Left lung (tissue), 10 donors: ENCODE measurements around the gene ACMSD. TPM values are rescaled to one million over a fixed set of nuclear protein-coding genes. Genes with fewer than 3 reads are reported as not detected.
"Not testable (repeated sequence)": the region's sequence is repeated elsewhere in the genome, so short reads cannot be mapped to it uniquely, and the experiment has no call there.

ENCODE experiments used
- ATAC-seq: fragments of 200-7000 bp; cut with Tn5 transposase; one replicate; pipeline ENCODE4 v1.9.1; 2020; ENCODE audit warnings: moderate library complexity
- DNase-seq, 4 donors: peaks; one replicate each; pipeline ENCODE4 v3.0.0-alpha.2; 2013 to 2020
- H3K27ac ChIP-seq, 2 donors: fragments of 200-600 bp; sonication (generic) in 1 of 2; one replicate each; pipeline versions ENCODE4 v1.5.0 to v1.8.0; 2020 to 2021
- H3K27me3 ChIP-seq, 2 donors: fragments of 200-600 bp; sonication (generic) in 1 of 2; one replicate each; pipeline versions ENCODE4 v1.5.0 to v1.8.0; 2020 to 2021
- H3K36me3 ChIP-seq, 2 donors: fragments of 200-600 bp; sonication (generic) in 1 of 2; one replicate each; pipeline versions ENCODE4 v1.5.0 to v1.8.0; 2020 to 2021
- H3K4me1 ChIP-seq, 2 donors: fragments of 200-600 bp; one replicate each; pipeline ENCODE4 v1.8.0; 2021
- H3K4me3 ChIP-seq, 2 donors: fragments of 200-600 bp; sonication (generic) in 1 of 2; one replicate each; pipeline versions ENCODE4 v1.5.0 to v1.8.0; 2020 to 2021; ENCODE audit warnings: mild to moderate bottlenecking in 1 of 2
- H3K9me3 ChIP-seq, 2 donors: fragments of 200-600 bp; sonication (generic) in 1 of 2; one replicate each; pipeline versions ENCODE4 v1.5.0 to v1.8.0; 2020 to 2021
- CTCF ChIP-seq, 2 donors: fragments of 200-600 bp; sonication (generic) in 1 of 2; IDR thresholded peaks; one replicate each; pipeline versions ENCODE4 v1.5.0 to v1.8.0; 2021; ENCODE audit warnings: antibody characterized with exemption in 2 of 2
- intact Hi-C, 2 donors: fragments of 100-400 bp; cut with DNase I; formaldehyde crosslinking; loops; one replicate each; pipeline versions ENCODE4 v1.11.2 to v1.14.2; 2022
- polyA plus RNA-seq, 6 donors: library from polyadenylated mRNA; unstranded; fragments of 120-200 nt; gene quantifications; one replicate each; pipeline ENCODE4 v1.2.1, GENCODE V29; 2013; ENCODE audit not compliant: insufficient read length in 6 of 6
- total RNA-seq, 2 donors: library from RNA; stranded (reverse); fragmentation: NEBNext Ultra II Directional; extraction: Animal tissue kit (Norgen Biotek cat#: 25700); gene quantifications; one replicate each; pipeline ENCODE4 v1.2.1, GENCODE V29; 2021
- donor health status: DM: no; HTN: yes; CAD: no.
- donor health status: DM: no; HTN: no; CAD: no.

ACMSD gene
- total and polyA plus RNA-seq, 8 donors = 1.0 to 2.0 (median 1.7) TPM; not detected in 2

GRCh38 chr2:134845719-134846118 is 7.3 kb downstream of the ACMSD start:
- no peaks in the 10 kb centered on the region for H3K4me1 ChIP-seq
- H3K36me3 ChIP-seq = no peaks in the 10 kb centered on the region
- H3K9me3 ChIP-seq = peaks cover 0 to 8% of the 10 kb centered on the region in 2 donors
- no peaks in the 10 kb centered on the region for H3K27me3 ChIP-seq
- intact Hi-C loops = no loop called here
- H3K27ac ChIP-seq = no peak overlapping the region
- ATAC-seq (peak; percentile 36), DNase-seq (no peak)
- no peak for TF ChIP-seq CTCF (IDR thresholded peaks at IDR 0.05)
- H3K4me3 ChIP-seq = no peak overlapping the region

- Histone ChIP-seq H3K27me3 (no peaks in the 10 kb centered on the region), H3K27ac (no peak overlapping the region), H3K4me1 (no peaks in the 10 kb centered on the region), H3K36me3 (no peaks in the 10 kb centered on the region), H3K9me3 (peaks cover 0 to 8% of the 10 kb centered on the region in 2 donors), H3K4me3 (no peak overlapping the region)
- DNase-seq (no peak), ATAC-seq (no peak)
- intact Hi-C loops = no loop called here
- TF ChIP-seq CTCF (IDR thresholded peaks at IDR 0.05) = no peak
These were observed 7.8 kb downstream of the ACMSD start for GRCh38 chr2:134846213-134846612.

GRCh38 chr2:134847582-134847981 is 9.2 kb downstream of the ACMSD start:
- DNase-seq, ATAC-seq, H3K4me3 ChIP-seq, H3K9me3 ChIP-seq, H3K27me3 ChIP-seq, H3K4me1 ChIP-seq, H3K27ac ChIP-seq, H3K36me3 ChIP-seq, intact Hi-C loops: not testable (repeated sequence)

DNA sequence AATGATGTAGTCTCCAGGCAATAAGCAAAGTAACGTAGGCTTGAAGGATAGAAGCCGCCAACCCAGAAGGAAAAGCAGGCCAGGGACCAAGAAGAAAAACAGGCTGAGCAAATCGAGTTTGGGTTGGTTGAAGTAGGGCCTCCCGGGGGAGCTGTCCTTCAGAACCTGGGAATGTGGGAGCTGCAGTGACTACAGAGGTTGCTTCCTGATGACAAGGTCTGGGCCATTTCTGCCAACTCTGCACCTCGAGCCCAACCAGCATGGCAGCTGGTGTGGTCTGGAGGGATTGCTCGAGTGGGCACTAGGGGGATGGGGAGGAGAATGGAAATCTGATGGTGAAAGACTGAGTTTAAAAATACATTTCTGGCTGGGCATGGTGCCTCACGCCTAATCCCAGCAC is 14.1 kb downstream of the ACMSD start:
- H3K27ac ChIP-seq = no peak overlapping the region
- DNase-seq (no peak), ATAC-seq (no peak)
- no peaks in the 10 kb centered on the region for H3K4me1 ChIP-seq
- peaks cover 0 to 7% of the 10 kb centered on the region in 2 donors for H3K9me3 ChIP-seq
- no peak for TF ChIP-seq CTCF (IDR thresholded peaks at IDR 0.05)
- intact Hi-C loops = no loop called here
- no peaks in the 10 kb centered on the region for H3K36me3 ChIP-seq
- H3K4me3 ChIP-seq = no peak overlapping the region
- H3K27me3 ChIP-seq = no peaks in the 10 kb centered on the region

DNA sequence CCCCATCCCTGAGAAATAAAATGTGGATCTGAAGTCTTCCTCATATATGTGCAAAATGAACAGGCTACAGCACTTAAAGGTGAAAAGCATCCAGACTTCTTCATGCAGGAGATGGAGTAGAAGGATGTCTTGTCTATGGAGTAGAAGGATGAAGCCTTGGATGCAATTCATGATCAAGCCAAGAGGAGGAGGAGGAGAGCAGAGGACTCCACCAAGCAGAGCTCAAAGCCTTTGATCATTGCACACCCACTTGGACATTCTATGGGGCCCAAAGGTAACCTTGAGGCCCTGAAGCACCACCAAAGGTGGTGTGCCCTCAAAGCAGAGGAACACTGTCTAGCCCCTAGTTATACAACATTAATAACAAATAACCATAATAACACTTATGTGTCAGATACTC is 17.3 kb downstream of the ACMSD start:
- Histone ChIP-seq H3K36me3 (no peaks in the 10 kb centered on the region), H3K9me3 (no peaks in the 10 kb centered on the region), H3K27ac (no peak overlapping the region), H3K4me1 (no peaks in the 10 kb centered on the region), H3K4me3 (no peak overlapping the region), H3K27me3 (no peaks in the 10 kb centered on the region)
- intact Hi-C loops = no loop called here
- ATAC-seq (no peak), DNase-seq (no peak)
- TF ChIP-seq CTCF (IDR thresholded peaks at IDR 0.05) = no peak

- DNase-seq (no peak), ATAC-seq (no peak)
- no peaks in the 10 kb centered on the region for H3K36me3 ChIP-seq
- no peak overlapping the region for H3K4me3 ChIP-seq
- no peaks in the 10 kb centered on the region for H3K9me3 ChIP-seq
- no peak for TF ChIP-seq CTCF (IDR thresholded peaks at IDR 0.05)
- intact Hi-C loops = no loop called here
- H3K27ac ChIP-seq = no peak overlapping the region
- no peaks in the 10 kb centered on the region for H3K4me1 ChIP-seq
- no peaks in the 10 kb centered on the region for H3K27me3 ChIP-seq
These were observed 19.8 kb downstream of the ACMSD start for GRCh38 chr2:134858245-134858644.
